ENCODE results near the gene ZNF165.

The ZNF165 gene

GRCh38 chr6:28124350-28124970 is 44.1 kb downstream of the ZNF165 start, which contains the start of gene ZSCAN16:
ZSCAN16 (plus strand) TSS chr6:28124609; CDS start chr6:28125444, 835 bp downstream.
- peak; percentile 49 for DNase-seq

GRCh38 chr6:28124971-28125353 is 44.6 kb downstream of the ZNF165 start:
- DNase-seq = no peak

- no peak for DNase-seq
Measured at GRCh38 chr6:28125401-28125800, 45.0 kb downstream of the ZNF165 start.

GRCh38 chr6:28134015-28134414 is 53.6 kb downstream of the ZNF165 start:
- no peak for DNase-seq

- no peak for DNase-seq
Measured at GRCh38 chr6:28134716-28135115, 54.3 kb downstream of the ZNF165 start.

GRCh38 chr6:28135393-28135792 is 55.0 kb downstream of the ZNF165 start:
- DNase-seq = no peak

- DNase-seq = peak; percentile 77
Measured at GRCh38 chr6:28136585-28137504, 56.5 kb downstream of the ZNF165 start.

- DNase-seq = no peak
Measured at GRCh38 chr6:28137505-28137981, 57.2 kb downstream of the ZNF165 start.

Data from NCI-H524 treated with DMSO at 0.1 percent for 48 hours (cell line).